ENCODE data around the gene EXOSC10. TPM values are rescaled to one million over a fixed set of nuclear protein-coding genes. Genes with fewer than 3 reads are reported as not detected.
A peak's percentile ranks its signal among the peaks of the same experiment; 100 is the strongest.

EXOSC10 gene
- total and polyA plus RNA-seq, 2 experiments from 2014 or later: 47.0 to 47.2 TPM

GRCh38 chr1:11144570-11145256 is 45.0 kb upstream of the EXOSC10 start:
- Histone ChIP-seq H3K4me2 (no peak overlapping the region), H3K4me3 (no peak overlapping the region), H3K4me1 (ENCODE audit: insufficient read depth) (no peaks in the 10 kb centered on the region), H3K36me3 (replicated peaks; ENCODE audit: insufficient read depth, low read depth) (no peaks in the 10 kb centered on the region), H3K9me2 (replicated peaks; ENCODE audit: insufficient read depth) (no peaks in the 10 kb centered on the region), H3K27ac (no peak overlapping the region), H2AFZ (no peak overlapping the region), H3K27me3 (no peaks in the 10 kb centered on the region), H4K20me1 (ENCODE audit: insufficient read depth, poor library complexity, severe bottlenecking) (no peaks in the 10 kb centered on the region), H3K9me3 (ENCODE audit: low read depth) (no peaks in the 10 kb centered on the region), H3K79me2 (no peaks in the 10 kb centered on the region)
- 88% methylated on average over 12 of the region's 12 CpGs for WGBS (ENCODE audit: low lambda C conversion rate, missing lambda C conversion rate)
- DNase-seq (ENCODE audit: low spot score): no peak
- TF ChIP-seq EZH2 (IDR thresholded peaks at IDR 0.05; ENCODE audit: borderline replicate concordance): no peak
- TF ChIP-seq EZH2phosphoT487 (IDR thresholded peaks at IDR 0.05; ENCODE audit: low read depth, severe bottlenecking, unreplicated experiment): no peak
- no peak for TF ChIP-seq CTCF (IDR thresholded peaks at IDR 0.05; ENCODE audit: poor library complexity)

- 100% methylated on average over 2 of the region's 2 CpGs for WGBS (ENCODE audit: low lambda C conversion rate, missing lambda C conversion rate)
- no peaks in the 10 kb centered on the region for H4K20me1 ChIP-seq (ENCODE audit: insufficient read depth, poor library complexity, severe bottlenecking)
- no peak overlapping the region for H3K4me2 ChIP-seq
- no peaks in the 10 kb centered on the region for H3K9me3 ChIP-seq (ENCODE audit: low read depth)
- no peaks in the 10 kb centered on the region for H3K79me2 ChIP-seq
- H3K36me3 ChIP-seq (replicated peaks; ENCODE audit: insufficient read depth, low read depth): no peaks in the 10 kb centered on the region
- no peak for DNase-seq (ENCODE audit: low spot score)
- TF ChIP-seq EZH2 (IDR thresholded peaks at IDR 0.05; ENCODE audit: borderline replicate concordance): no peak
- no peak for TF ChIP-seq EZH2phosphoT487 (IDR thresholded peaks at IDR 0.05; ENCODE audit: low read depth, severe bottlenecking, unreplicated experiment)
- no peak for TF ChIP-seq CTCF (IDR thresholded peaks at IDR 0.05; ENCODE audit: poor library complexity)
- H3K27me3 ChIP-seq: no peaks in the 10 kb centered on the region
- H3K4me1 ChIP-seq (ENCODE audit: insufficient read depth): no peaks in the 10 kb centered on the region
- no peak overlapping the region for H2AFZ ChIP-seq
- H3K27ac ChIP-seq: peak overlapping the region; percentile 55
- H3K4me3 ChIP-seq: no peak overlapping the region
- no peaks in the 10 kb centered on the region for H3K9me2 ChIP-seq (replicated peaks; ENCODE audit: insufficient read depth)
These were observed 44.2 kb upstream of the EXOSC10 start for GRCh38 chr1:11143907-11144306.

GRCh38 chr1:11143401-11143800 is 43.7 kb upstream of the EXOSC10 start:
- Histone ChIP-seq H3K9me2 (replicated peaks; ENCODE audit: insufficient read depth) (no peaks in the 10 kb centered on the region), H4K20me1 (ENCODE audit: insufficient read depth, poor library complexity, severe bottlenecking) (no peaks in the 10 kb centered on the region), H3K9me3 (ENCODE audit: low read depth) (no peaks in the 10 kb centered on the region), H2AFZ (no peak overlapping the region), H3K27me3 (no peaks in the 10 kb centered on the region), H3K4me1 (ENCODE audit: insufficient read depth) (no peaks in the 10 kb centered on the region), H3K4me2 (no peak overlapping the region), H3K79me2 (no peaks in the 10 kb centered on the region), H3K27ac (peak overlapping the region; percentile 55), H3K4me3 (no peak overlapping the region), H3K36me3 (replicated peaks; ENCODE audit: insufficient read depth, low read depth) (no peaks in the 10 kb centered on the region)
- WGBS (ENCODE audit: low lambda C conversion rate, missing lambda C conversion rate): 93% methylated on average over 5 of the region's 5 CpGs
- TF ChIP-seq CTCF (IDR thresholded peaks at IDR 0.05; ENCODE audit: poor library complexity): no peak
- no peak for TF ChIP-seq EZH2 (IDR thresholded peaks at IDR 0.05; ENCODE audit: borderline replicate concordance)
- no peak for TF ChIP-seq EZH2phosphoT487 (IDR thresholded peaks at IDR 0.05; ENCODE audit: low read depth, severe bottlenecking, unreplicated experiment)
- no peak for DNase-seq (ENCODE audit: low spot score)

Measured in hepatocyte (in vitro differentiated cells).